Adrenal gland (tissue), 12 donors: ENCODE measurements around the gene VEGFC. TPM values are rescaled to one million over a fixed set of nuclear protein-coding genes. Genes with fewer than 3 reads are reported as not detected.

ENCODE experiments used
- DNase-seq, 7 donors: peaks; one replicate each; pipeline ENCODE4 v3.0.0-alpha.2; 2019 to 2020
- H3K27ac ChIP-seq, 5 donors: fragments of 200-600 bp; sonication (generic) in 4 of 5; 1 replicate in 3 of 5; 2 replicates in 2 of 5; pipeline versions ENCODE4 v1.5.1 to v1.8.0; 2016 to 2020; ENCODE audit warnings: mild to moderate bottlenecking in 1 of 5
- H3K27me3 ChIP-seq: fragments of 200-600 bp; 2 replicates; pipeline ENCODE4 v1.8.0; 2021
- H3K36me3 ChIP-seq, 2 donors: fragments of 200-600 bp; replicated peaks in 1 of 2; 1 replicate in 1 of 2; 2 replicates in 1 of 2; pipeline versions ENCODE4 v1.5.1 to v1.8.0; 2018 to 2022
- H3K4me1 ChIP-seq, 2 donors: fragments of 200-600 bp; replicated peaks in 1 of 2; 1 replicate in 1 of 2; 2 replicates in 1 of 2; pipeline versions ENCODE4 v1.5.1 to v1.8.0; 2018 to 2021
- H3K4me3 ChIP-seq, 4 donors: fragments of 200-600 bp; sonication (generic) in 3 of 4; one replicate each; pipeline ENCODE4 v1.5.1; 2016 to 2018
- H3K9me3 ChIP-seq, 3 donors: fragments of 200-600 bp; sonication (generic) in 1 of 3; replicated peaks in 1 of 3; 1 replicate in 2 of 3; 2 replicates in 1 of 3; pipeline versions ENCODE4 v1.5.1 to v1.8.0; 2016 to 2021
- POLR2A ChIP-seq, 2 donors: fragments of 450-650 bp; IDR thresholded peaks; one replicate each; pipeline ENCODE4 v1.6.1; 2017; ENCODE audit warnings: antibody characterized with exemption in 2 of 2, mild to moderate bottlenecking in 2 of 2, moderate library complexity in 1 of 2
- WGBS, 4 donors: extraction: QIAGEN DNeasy Blood & Tissue Kit in 2 of 4; methylation state at CpG; one replicate each; pipeline versions ENCODE4 v1.1.5 to v1.1.7; 2013 to 2017; 5-methylcytosine and 5-hydroxymethylcytosine counted together
- intact Hi-C, 2 donors: fragments of 100-400 bp; cut with DNase I; formaldehyde crosslinking; loops; one replicate each; pipeline versions ENCODE4 v1.14.1 to v1.15.0; 2022 to 2023
- polyA plus RNA-seq, 3 donors: library from polyadenylated mRNA; stranded (reverse); fragments of 200-250 nt in 2 of 3; fragments of 350-450 nt in 1 of 3; fragmentation: Illumina TruSeq in 1 of 3; extraction: RNeasy Lipid Tissue Mini Kit (QIAGEN cat#74804) in 1 of 3; gene quantifications; one replicate each; pipeline ENCODE4 v1.2.3, GENCODE V29; 2013 to 2014
- total RNA-seq, 9 donors: library from RNA; depleted of rRNA in 4 of 9; stranded (reverse); fragments of >200 nt in 4 of 9; fragments of 120-200 nt in 1 of 9; fragmentation: NEBNext Ultra II Directional in 1 of 9; extraction: Animal tissue kit (Norgen Biotek cat#: 25700) in 1 of 9; gene quantifications; one replicate each; pipeline versions ENCODE4 v1.1.0 to v1.2.4, GENCODE V29; 2013 to 2023
- TF ChIP-seq, protein P1 (sequence below), 6 experiments: fragments of 450-650 bp in 4 of 6; fragments of 200-600 bp in 2 of 6; sonication (generic) in 1 of 6; IDR thresholded peaks; 1 replicate in 5 of 6; 2 replicates in 1 of 6; pipeline versions ENCODE4 v1.5.1 to v1.8.0; 2016 to 2021; ENCODE audit warnings: antibody characterized with exemption in 6 of 6, mild to moderate bottlenecking in 2 of 6, moderate library complexity in 1 of 6
- donor health status: healthy with polysubstance abuse.
- donor health status: Bipolar disorder and iron deficiency.
- donor health status: DM: yes; HTN: yes; CAD: no.
- donor health status: DM: no; HTN: no; CAD: no.
- donor health status: DM: no; HTN: no; CAD: no.
- donor health status: DM: yes; HTN: yes; CAD: no.

Gene VEGFC
- total and polyA plus RNA-seq, 12 donors: 2.9 to 30.7 (median 8.2) TPM

DNA sequence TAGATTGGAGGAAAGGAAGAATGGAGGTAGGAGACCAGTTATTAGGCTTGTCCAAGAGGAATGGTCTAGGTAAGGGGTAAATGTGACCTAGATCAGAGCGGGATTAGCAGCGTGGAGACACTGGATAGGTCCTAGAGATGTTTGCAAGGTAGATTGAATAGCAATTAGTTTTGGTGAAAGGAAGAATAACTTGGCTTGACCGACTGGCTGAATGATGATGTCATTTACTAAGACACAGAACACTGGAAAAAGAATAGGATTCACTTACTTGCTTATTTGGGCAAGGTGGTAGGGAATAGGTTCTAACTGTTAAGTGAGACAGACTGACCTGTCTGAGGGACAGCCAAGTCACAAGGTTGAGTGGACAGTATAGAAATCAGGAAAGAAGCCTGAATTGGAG is 71.3 kb downstream of the VEGFC start:
- Histone ChIP-seq H3K4me1 (peaks cover 0 to 6% of the 10 kb centered on the region in 2 donors), H3K36me3 (no peaks in the 10 kb centered on the region), H3K4me3 (no peak overlapping the region), H3K27ac (no peak overlapping the region), H3K27me3 (no peaks in the 10 kb centered on the region), H3K9me3 (peaks cover 0 to 4% (median 0%) of the 10 kb centered on the region in 3 donors)
- TF ChIP-seq, protein P1, sequence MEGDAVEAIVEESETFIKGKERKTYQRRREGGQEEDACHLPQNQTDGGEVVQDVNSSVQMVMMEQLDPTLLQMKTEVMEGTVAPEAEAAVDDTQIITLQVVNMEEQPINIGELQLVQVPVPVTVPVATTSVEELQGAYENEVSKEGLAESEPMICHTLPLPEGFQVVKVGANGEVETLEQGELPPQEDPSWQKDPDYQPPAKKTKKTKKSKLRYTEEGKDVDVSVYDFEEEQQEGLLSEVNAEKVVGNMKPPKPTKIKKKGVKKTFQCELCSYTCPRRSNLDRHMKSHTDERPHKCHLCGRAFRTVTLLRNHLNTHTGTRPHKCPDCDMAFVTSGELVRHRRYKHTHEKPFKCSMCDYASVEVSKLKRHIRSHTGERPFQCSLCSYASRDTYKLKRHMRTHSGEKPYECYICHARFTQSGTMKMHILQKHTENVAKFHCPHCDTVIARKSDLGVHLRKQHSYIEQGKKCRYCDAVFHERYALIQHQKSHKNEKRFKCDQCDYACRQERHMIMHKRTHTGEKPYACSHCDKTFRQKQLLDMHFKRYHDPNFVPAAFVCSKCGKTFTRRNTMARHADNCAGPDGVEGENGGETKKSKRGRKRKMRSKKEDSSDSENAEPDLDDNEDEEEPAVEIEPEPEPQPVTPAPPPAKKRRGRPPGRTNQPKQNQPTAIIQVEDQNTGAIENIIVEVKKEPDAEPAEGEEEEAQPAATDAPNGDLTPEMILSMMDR (IDR thresholded peaks at IDR 0.05): no peak
- TF ChIP-seq POLR2A (IDR thresholded peaks at IDR 0.05): no peak
- intact Hi-C loops: no loop called here
- DNase-seq: no peak
- WGBS, 4 donors: 83 to 90% (median 85%) methylated on average over 3 of the region's 3 CpGs

DNA sequence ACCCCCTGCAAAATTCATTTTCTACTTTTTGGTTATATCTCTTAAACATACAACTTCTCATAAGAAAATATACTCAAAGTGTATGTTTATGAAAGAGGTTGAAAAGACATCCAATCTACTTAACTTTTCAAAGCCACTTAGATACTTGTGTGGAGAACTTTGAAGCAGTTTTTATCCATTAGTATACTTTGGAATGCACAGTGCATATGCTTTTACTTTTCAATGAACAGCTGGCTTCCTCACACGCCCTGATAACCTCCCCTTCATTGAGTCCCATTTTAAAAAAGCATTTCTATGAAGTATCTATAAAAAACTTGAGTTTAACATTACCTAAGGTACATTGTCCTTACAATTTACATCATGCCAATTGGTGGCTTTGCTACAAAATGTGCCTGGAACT is 73.8 kb downstream of the VEGFC start:
- intact Hi-C loops: no loop called here
- TF ChIP-seq POLR2A (IDR thresholded peaks at IDR 0.05): no peak
- TF ChIP-seq, protein P1 (IDR thresholded peaks at IDR 0.05): no peak
- Histone ChIP-seq H3K27ac (no peak overlapping the region), H3K4me1 (no peaks in the 10 kb centered on the region), H3K27me3 (no peaks in the 10 kb centered on the region), H3K9me3 (peaks cover 0 to 4% (median 0%) of the 10 kb centered on the region in 3 donors), H3K36me3 (no peaks in the 10 kb centered on the region), H3K4me3 (no peak overlapping the region)
- DNase-seq: no peak
- WGBS, 4 donors: 60 to 78% (median 65%) methylated on average over 1 of the region's 1 CpG

DNA sequence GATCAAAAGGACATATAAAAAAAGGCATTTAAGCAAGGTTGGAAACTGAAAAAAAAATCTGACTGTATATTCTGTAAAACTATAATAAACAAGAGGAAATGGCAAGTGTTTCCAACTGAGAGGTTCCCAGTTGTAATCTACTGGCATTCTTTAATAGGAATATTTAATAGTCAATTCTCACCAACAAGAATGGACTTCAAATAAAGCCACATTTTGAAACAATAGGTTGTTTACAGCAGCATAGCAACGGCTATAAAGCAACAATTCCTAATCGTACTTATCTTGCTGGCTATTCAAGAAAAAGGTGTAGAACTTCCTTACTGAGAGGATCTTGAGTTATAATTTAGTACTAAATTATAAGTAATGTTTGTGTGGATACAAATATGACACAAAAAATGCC is 75.5 kb downstream of the VEGFC start:
- no peaks in the 10 kb centered on the region for H3K4me1 ChIP-seq
- H3K36me3 ChIP-seq: no peaks in the 10 kb centered on the region
- peaks cover 0 to 4% (median 0%) of the 10 kb centered on the region in 3 donors for H3K9me3 ChIP-seq
- no peak overlapping the region for H3K27ac ChIP-seq
- H3K27me3 ChIP-seq: no peaks in the 10 kb centered on the region
- no peak for DNase-seq
- intact Hi-C loops: no loop called here
- TF ChIP-seq POLR2A (IDR thresholded peaks at IDR 0.05): no peak
- TF ChIP-seq, protein P1 (IDR thresholded peaks at IDR 0.05): no peak
- 73 to 85% (median 80%) methylated on average over 2 of the region's 2 CpGs for WGBS, 4 donors
- no peak overlapping the region for H3K4me3 ChIP-seq

DNA sequence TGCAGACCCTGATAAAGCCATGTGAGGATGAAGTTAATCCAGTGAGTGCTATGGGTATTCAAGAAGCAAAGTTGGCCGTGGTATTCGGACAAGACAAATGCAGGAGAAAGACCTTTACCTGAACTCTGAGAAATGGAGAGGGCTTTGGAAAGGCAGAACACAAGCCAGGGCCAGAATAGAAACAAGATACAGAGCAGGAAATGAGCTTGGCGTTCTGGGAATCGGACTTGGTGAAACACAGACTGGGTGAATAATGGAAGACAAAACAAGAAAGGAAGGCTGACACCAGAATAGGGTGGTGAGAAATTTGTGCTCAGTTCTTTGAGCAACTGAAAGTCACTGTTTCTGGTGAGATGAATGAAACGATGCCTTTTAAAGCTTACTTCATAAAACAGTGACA is 83.3 kb downstream of the VEGFC start:
- Histone ChIP-seq H3K27me3 (no peaks in the 10 kb centered on the region), H3K36me3 (no peaks in the 10 kb centered on the region), H3K4me3 (no peak overlapping the region), H3K9me3 (peaks cover 0 to 4% (median 0%) of the 10 kb centered on the region in 3 donors), H3K27ac (no peak overlapping the region), H3K4me1 (no peaks in the 10 kb centered on the region)
- TF ChIP-seq, protein P1 (IDR thresholded peaks at IDR 0.05): no peak
- TF ChIP-seq POLR2A (IDR thresholded peaks at IDR 0.05): no peak
- 70 to 76% (median 71%) methylated on average over 5 of the region's 5 CpGs for WGBS, 4 donors
- no peak for DNase-seq
- intact Hi-C loops: no loop called here
